GM18505 (cell line): ENCODE measurements around the gene CAMK1D.

Experiments used
- ATAC-seq: cut with Tn5 transposase; IDR thresholded peaks from one replicate; pipeline ENCODE4 v1.9.1; 2021; ENCODE audit not compliant: unreplicated experiment
- POLR2A ChIP-seq: IDR thresholded peaks from 4 replicates; pipeline ENCODE4 v1.6.1; 2011; ENCODE audit warnings: borderline replicate concordance; ENCODE audit not compliant: insufficient read depth, insufficient read length; ENCODE audit errors: extremely low read depth

Gene CAMK1D

DNA sequence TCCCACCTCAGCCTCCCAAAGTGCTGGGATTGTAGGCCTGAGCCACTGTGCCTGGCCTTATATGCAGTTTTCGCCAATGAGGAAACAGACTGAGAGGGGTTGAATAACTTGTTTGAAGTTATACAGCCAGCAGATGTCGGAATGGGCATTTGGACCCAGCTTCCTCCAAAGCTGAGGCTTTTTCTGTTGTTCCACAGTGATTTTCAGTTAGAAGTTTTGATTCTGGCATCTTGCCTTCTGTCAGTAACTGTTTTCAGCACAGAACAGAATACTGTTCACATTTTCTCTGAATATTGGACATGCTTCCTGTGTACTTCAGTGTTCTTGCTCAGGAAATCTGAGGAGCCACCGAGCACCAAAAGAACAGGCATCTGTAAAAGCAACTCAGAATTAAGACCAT, 287.2 kb downstream of the CAMK1D start:
- no peak for ATAC-seq
- TF ChIP-seq POLR2A, result no peak

DNA sequence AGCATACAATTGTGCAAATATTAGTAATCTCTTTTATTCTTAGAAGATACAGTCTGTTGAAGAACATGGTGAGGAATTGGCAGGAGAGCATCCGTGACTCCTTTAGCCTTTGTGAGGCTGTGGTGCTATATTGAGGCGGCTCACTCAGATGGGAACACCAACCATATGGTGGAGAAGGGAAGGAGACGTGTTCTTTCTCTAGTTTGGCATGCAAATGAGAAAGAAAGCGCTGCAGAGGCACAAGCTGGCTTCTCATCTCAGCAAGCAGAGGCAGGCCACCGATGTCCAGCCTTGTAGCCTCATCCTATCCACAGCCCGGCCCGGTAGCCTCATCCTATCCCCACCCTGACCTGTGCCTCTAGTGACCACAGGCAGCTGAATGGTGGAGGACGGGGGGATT, 288.3 kb downstream of the CAMK1D start:
- TF ChIP-seq POLR2A, result no peak
- ATAC-seq, result no peak

DNA sequence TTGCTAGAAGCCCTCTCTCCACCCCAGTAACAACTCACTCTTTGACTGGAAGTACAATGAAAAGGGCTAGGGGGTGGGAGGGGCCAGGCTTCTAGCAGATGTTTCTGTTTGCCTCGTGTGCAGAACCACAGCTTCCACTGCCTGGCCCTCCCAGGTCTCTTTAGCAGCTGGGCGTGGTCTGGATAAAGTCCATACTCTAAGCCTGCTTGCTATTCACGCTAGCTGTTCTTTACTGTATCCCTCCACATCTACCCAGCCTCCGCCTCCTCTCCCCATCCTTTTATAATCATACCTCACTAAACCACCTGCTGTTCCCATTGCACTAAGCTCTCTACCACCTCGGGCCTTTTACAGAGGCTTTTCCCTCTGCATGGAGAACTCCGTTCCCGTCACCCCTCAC, 288.8 kb downstream of the CAMK1D start:
- no peak for ATAC-seq
- TF ChIP-seq POLR2A, result no peak

DNA sequence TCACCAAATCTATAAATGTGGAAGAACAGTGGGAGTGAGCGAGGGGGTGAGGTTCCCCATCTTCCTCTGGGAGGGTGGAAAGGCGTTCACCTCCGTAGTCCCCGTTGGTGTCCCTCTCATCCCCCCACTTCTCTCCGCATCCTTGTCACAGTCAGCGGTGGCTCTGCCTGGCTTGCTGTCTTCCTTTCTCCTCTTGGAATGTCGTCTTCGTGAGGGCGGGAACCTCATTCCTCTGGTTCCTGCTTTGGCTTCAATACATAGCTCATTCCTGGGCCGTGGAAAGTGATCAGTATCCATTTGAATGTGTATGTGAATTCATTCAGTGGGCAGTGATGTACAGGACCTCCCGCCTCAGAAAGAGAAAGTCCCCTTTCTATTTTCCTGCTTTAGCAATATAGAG, 289.4 kb downstream of the CAMK1D start:
- ATAC-seq, result no peak
- no peak for TF ChIP-seq POLR2A

DNA sequence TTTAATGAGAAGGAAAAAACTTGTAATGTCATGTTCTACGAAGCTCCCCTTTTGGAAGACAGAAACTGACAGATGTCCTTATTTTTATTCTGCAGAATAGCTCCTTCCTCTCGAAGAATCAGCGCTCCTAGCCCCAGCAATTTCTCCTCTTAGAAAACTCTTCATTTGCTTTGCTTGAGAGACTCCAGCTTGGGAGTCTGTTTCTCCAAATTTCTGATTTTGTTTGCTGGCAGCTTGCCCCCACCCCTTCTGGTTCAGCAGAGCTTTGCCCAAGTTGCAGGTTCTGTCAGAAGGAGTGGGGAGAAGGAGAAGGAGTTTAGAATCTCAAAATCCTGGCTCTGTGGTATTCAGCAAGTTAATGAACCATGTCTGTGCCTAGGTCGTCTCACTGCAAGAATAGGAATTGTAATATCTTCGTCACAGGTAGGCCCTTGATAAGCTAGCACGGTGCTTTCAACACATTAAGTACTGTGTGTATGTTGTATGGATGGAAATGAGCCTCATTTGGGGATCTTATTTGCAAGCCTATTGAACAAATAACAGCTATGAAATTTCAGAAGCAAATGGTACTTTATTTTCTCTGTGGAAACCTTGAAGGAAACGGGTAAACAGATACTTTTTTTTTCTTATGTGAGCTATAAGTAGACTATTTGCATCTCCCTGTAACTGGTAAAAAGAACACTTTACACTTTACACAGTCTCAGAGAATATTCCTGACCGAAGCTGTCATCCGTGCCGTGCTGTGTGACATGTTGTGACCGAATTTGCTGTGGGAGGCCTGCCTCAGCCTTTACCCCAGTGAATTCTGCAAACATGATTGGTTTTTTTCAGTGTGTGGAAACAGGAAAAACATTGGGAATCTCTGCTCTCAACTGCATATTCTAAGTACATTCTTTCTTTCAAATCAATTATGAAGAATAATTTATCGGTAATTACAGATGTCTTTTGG, 290.9 kb downstream of the CAMK1D start:
- no peak for ATAC-seq
- TF ChIP-seq POLR2A, result no peak

DNA sequence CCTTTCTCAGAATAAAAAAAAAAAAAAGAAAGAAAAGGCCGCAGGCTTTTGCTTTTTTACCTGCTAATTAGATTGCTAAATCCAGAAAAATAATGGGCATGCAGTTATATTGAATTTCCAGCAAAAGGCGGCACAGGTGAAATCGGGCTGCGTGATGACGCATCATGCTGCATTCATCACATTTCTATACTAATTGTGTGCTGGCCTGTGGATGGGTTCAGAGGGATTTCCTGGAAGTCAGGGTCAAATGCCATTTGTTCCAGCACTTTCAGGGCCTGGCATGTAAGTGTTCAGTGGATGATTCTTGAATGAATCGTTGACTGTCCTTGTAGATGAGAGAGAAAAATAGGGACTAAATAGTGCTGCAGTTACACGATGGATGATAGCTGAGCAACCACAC, 292.7 kb downstream of the CAMK1D start:
- no peak for TF ChIP-seq POLR2A
- ATAC-seq, result no peak

DNA sequence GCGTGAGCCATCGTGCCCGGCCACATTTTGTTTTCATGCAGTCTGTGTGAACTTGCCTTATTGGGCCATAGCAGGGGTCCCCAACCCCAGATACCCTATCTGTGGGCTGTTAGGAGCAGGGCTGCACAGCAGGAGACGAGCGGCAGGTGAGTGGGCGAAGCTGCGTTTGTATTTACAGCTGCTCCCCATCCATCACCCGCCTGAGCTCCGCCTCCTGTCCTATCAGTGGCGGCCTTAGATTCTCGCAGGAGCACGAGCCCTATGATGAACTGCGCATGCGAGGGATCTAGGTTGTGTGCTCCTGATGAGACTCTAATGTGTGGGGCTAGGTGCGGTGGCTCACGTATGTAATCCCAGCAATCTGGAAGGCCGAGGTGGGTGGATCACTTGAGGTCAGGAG, 293.9 kb downstream of the CAMK1D start:
- ATAC-seq, result no peak
- no peak for TF ChIP-seq POLR2A

DNA sequence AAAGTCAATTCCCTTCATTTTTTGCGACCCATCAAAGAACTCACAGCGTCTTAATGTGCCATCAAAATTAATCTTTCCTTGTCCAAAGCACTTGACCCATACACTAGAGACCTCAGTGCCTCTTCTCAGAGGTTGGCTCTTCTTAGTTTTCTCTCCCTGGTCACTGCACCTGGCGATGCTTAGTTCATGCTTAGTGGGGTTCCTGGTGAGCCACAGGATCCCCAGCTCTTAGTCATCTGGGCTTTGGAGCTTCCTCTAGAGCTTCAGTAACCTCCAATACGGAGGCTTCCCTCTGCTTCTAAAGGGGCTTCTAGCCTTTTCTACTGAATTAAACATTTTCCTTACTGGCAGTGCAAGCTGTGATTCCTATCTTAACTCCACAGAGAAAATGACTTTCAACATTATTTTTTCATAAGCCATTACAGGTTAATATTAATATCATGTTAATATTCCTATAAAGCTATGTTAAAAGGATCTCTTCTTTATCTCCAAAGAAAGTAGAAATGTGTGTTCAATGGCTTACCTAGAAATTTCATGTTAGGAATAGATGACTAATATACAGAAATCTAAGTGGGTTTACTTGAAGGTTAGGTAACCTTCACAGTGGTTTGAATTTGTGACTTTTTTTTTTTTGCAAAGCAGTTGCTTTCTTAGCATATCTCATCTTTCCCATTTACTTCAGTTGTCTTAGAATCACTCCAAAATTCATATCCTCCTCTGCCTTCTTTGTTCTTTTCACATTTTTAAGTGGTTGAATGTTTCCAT, 295.2 kb downstream of the CAMK1D start:
- no peak for TF ChIP-seq POLR2A
- ATAC-seq, result no peak

DNA sequence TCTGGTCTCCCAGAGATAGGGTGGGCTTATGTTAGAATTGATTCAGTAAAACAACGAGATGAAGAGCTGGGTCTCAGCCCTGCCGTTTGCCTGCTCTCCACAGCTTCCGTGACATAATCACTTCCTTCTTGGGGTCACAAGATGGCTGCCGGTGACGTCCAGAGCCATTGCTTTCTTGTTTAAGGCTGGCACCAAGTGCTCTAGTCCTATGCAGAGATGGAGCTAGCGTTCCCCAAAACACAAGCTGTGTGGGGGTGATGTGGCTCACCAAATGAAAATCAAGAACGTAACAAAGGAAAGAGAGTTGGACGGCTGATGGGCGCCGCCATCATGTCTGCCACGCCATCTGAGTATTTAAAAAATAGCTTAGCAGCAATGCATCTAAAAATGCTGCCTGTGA, 296.1 kb downstream of the CAMK1D start:
- TF ChIP-seq POLR2A, result no peak
- no peak for ATAC-seq

DNA sequence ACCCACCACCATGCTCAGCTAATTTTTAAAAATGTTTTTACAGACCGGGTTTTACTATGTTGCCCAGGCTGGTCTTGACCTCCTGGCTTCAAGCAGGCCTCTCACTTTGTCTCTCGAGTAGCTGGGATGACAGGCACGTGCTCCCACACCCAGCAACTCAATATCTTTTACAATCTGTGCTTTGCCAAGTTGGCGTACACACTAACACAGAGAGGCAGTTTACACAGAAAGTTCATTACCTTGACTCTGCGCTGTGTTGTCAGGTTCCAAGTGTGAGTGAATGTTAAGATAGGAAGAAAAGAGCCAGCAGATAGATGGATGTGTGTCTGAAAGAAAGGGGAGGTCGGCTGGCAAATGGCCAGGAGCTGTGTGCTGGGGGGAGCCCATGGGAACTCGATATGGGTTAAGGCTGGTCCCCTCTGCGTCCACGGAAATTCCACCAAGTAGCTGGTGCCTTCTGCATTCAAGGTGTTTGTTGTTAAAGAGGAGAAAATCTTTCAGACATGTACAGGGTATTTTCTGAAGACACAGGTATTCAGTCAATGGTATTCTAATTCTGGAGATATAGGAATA, 299.8 kb downstream of the CAMK1D start:
- no peak for ATAC-seq
- TF ChIP-seq POLR2A, result no peak

DNA sequence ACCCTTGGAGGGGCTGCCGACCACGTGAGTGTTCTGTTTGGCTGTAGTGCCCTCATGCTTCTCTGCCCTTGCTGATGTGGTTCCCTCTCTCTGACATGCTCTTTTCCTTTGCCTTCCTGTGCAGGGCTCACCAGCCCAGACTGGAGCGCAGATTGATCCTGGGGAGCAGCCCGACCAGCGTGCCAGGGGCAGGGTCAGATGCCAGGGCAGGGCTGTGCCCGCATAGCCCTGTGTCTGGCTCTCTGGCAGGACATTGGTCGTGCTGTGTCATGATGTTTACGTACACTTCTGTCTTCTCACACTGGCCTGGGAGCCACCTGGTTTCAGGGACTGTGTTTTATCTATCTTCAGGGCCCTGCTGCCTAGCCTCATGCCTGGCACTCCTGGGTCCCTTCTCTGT, 300.8 kb downstream of the CAMK1D start:
- no peak for ATAC-seq
- TF ChIP-seq POLR2A, result no peak

DNA sequence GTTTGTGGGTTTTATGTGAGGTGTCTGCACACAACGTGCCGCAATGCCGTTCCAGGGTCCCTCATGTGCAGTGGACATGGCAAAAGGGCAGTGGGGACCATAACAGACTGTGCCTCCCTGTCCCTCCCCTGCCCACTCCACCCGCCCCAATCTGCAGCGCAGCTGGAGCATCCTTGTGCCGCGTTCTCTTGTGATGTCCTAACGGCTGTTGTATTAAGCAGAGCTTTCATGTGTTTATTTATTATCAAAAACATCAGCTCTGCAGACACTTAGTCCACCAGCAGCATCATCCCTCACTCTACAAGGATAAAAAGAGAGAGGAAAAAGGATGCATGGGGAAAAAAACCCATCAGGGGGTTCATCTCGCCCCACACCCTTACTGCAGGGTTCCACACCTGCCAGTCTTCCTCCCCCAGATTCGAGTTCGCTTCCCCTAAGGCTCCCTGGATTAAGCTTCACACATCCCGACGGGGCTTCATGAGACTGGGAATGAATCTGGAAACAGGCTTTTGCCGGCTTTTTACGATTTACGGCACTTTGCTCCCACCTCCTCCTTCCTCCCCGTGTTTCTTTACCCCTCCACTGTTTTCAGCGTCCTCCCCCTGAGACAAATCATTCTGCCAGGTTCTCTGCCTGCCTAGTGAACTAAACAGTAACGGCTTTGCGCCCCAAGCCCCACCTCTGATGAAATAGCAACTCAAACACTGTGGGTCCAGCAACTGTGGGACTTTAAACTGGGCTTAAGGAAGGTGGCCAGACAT, 301.4 kb downstream of the CAMK1D start:
- ATAC-seq, result no peak
- TF ChIP-seq POLR2A, result no peak

DNA sequence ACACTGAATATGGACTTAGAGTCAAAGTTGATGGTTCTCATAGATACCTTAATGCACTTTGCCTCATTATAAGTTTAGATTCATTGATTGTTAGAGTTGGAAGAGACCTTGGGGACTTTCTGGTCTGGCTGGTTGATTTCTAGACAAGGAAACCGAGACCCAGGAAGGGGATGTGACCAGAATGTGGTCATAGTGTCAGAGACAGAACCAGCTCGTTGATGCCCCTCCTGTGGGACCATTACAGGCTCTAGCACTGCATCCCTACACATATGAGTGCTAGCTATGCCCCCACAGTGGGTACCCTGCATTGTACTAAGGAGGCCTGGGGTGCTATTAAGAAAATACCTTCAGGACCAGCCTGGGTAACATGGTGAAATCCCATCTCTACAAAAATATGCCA, 306.6 kb downstream of the CAMK1D start:
- no peak for ATAC-seq
- no peak for TF ChIP-seq POLR2A
